NB4 (cell line): ENCODE data around the gene RBFOX1.

Experiments
- MYC ChIP-seq: IDR thresholded peaks from 2 replicates; pipeline ENCODE4 v1.6.1; 2011; ENCODE audit warnings: low read depth, low read length
- POLR2A ChIP-seq: IDR thresholded peaks from 2 replicates; pipeline ENCODE4 v1.6.1; 2011; ENCODE audit warnings: mild to moderate bottlenecking; ENCODE audit not compliant: insufficient read length; ENCODE audit errors: extremely low read depth

GRCh38 chr16:7436306-7436705 lies 103.7 kb downstream of the RBFOX1 start:
- no peak for TF ChIP-seq MYC
- TF ChIP-seq POLR2A = no peak
